GM10847 (cell line): ENCODE data around the gene MYO18A.

Experiments used
- POLR2A ChIP-seq: IDR thresholded peaks from 2 replicates; pipeline ENCODE4 v1.6.1; 2011; ENCODE audit not compliant: insufficient read length; ENCODE audit errors: extremely low read depth

Gene MYO18A

GRCh38 chr17:29076087-29076486 is 104.1 kb downstream of the MYO18A start:
- TF ChIP-seq POLR2A = no peak

DNA sequence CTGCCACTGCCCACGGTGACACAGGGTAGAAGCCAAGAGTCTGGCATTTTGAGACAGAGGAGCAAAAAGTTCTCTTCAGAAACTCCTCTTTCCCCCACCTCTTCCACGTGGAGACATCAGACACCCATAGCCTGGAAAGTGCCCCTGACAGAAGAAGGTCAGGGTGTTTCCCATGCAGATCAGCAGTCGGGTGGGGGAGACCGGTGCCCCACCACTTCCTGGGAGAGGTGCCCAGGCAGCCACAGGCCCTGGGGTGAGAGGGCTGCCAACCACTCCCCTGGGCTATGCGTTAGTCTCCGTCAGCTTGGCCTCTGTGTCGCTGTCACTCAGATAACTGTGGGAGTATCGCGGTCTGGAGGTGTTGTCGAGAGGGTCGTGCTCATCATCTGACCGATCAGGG is 105.7 kb downstream of the MYO18A start:
- no peak for TF ChIP-seq POLR2A

DNA sequence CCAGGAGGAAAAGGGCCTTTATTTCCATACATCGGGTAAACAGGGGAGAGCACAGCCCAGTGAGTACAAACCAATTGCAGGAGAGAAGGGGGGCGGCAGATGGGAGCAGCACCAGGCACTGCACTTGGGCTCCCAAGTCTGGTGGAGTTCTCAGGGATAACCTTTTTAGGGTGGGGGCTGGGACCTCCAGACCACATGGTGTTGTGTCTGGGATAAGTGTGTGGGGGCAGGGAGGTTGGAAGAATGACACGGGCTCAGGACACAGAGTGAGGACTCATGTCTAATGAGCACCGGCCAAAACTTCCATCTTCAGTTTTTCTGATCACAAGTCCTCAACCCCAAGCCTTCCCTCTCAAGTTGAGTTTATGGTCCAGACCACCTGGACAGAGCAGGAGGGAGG is 106.7 kb downstream of the MYO18A start:
- no peak for TF ChIP-seq POLR2A

GRCh38 chr17:29073045-29073444 is 107.2 kb downstream of the MYO18A start:
- TF ChIP-seq POLR2A = no peak

GRCh38 chr17:29071303-29071702 is 108.9 kb downstream of the MYO18A start:
- TF ChIP-seq POLR2A = no peak

- no peak for TF ChIP-seq POLR2A
These were observed 109.4 kb downstream of the MYO18A start for GRCh38 chr17:29070781-29071180.

DNA sequence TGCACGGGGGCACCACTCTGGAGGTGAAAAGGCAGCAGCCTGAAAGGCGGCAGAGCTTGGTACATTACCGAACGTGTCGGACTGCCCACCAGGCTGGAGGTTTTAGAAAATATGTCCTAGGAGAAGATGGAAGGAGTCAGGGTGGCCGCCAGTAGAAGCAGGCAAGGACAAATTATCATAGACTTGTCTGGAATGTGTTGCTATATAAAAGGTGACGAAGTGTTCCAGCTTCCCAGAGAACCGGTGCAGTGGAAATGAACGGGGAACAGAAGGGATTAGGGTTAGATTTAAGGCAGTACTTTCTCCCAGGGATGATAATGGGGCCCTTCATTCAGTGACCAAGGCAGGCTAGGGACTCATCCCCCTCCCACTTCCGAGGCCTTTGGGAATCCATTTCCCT is 109.9 kb downstream of the MYO18A start:
- no peak for TF ChIP-seq POLR2A

DNA sequence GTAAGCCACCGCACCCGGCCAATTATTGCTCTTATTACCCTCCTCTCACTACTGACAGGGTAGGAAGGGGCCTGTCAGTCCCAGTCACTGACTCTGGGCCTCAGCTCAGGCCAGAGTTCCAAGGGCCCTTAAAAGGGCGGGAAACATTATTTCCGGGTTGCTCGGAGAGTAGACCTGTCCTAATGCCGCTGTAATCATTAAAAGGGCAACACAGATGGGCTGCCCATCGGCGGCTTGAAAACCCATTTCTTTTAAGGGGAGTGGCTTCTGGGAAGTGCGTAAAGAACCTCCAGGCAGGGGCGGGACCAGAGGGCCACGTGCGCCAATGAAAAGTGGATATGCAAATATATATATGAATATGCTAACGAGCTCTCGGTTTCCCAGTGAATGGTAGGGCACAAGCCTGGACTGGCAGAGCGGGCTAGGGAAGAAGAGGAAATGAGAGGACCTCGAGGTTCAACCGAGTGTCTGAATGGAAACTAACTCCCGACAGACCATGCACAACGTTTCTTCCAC is 110.6 kb downstream of the MYO18A start:
- no peak for TF ChIP-seq POLR2A

DNA sequence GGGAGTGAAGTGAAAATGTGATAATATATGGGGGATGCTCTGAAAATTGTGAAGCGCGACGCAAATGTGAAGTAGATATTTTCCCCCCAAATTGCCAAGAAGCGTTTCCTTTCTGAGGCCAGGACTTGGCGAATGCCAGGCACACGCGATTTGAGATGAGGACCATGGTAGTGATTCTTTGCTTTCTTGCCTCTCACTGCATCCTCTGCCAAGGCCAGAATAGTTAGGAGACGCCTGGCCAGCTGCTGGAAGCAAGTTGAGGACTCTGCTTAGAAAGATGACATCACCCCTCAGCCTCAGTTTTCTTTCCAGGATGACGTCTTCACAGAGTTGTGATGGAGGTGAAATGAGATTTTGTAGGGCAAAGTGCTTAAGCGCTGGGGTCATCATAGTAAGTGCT is 111.4 kb downstream of the MYO18A start:
- TF ChIP-seq POLR2A = no peak

DNA sequence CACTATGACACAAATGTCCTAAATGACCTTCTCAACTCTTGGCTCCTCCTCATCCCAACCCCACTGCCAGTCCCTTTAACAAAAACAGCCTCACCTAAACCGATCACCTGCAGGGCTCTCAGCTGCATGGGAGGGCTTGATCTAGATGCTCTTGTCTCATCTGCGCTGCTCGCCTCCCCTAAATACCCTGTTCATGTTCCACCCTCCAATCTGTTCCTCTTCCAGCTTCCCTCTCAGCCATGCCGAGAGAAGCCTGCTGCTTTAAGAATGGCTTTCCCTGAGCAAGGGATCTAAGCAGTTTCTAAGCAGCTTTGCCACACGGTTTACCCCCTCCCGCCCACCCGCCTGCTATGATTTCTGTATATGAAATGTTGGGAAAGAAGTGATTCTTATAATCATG is 113.6 kb downstream of the MYO18A start:
- TF ChIP-seq POLR2A = no peak

DNA sequence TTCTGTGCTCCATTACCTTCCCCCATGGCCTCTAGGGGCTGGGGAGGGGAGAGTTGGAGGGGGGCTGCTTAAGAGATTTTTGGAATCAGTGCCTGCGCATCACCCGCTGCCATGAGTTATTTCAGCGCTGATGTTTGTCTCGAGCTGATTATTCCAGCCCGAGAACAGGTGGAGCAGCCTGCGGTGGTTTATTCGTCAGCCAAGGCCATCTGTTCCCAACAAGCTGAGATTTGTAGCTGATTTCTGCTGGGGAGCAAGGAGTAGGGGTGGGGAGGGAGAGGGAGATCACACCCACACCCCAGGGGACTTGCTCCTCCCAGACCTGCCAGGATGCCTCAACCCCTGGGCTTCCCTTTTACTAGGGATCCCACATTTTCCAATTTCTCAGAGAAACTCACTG is 114.2 kb downstream of the MYO18A start:
- no peak for TF ChIP-seq POLR2A

- no peak for TF ChIP-seq POLR2A
These were observed 116.2 kb downstream of the MYO18A start for GRCh38 chr17:29063992-29064391.

DNA sequence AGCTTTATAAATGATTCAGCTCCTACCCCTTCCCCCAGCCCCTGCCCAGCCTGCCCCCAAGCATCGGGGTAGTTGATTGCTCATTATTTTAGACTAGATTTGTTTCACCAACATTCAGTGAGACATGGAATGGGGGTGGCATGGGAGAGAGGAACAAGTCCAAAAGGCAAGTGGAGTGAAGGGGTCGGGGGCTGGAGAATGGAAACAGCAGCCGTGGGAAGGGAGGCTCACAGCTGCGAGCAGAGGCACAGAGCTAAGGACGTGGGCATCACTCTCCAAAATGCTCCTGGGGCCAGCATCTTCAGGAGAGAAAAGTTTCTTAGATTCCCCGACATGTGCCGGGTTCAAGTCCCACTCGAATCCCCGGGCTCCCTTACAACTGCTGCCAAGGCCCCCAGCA is 118.0 kb downstream of the MYO18A start:
- TF ChIP-seq POLR2A = no peak

DNA sequence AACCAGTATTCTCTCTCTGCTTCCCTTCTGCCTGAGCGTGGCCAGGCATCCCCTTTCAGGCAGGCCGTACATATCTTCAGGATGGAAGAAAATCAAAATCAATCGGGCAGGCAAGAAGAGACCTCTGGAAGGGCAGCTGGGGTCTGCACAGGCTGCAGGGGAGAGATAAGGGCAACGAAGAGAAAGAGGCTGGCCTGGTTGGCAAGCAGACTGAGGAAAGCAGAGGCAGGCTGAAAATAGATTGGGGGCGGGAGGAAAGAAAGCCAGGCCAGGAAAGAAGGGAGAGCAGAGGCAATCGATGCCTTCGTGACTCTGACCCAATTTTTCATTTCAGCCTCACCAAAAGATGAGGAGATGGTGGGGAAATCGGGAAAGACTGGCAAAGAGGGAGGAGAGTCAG is 119.2 kb downstream of the MYO18A start:
- no peak for TF ChIP-seq POLR2A

DNA sequence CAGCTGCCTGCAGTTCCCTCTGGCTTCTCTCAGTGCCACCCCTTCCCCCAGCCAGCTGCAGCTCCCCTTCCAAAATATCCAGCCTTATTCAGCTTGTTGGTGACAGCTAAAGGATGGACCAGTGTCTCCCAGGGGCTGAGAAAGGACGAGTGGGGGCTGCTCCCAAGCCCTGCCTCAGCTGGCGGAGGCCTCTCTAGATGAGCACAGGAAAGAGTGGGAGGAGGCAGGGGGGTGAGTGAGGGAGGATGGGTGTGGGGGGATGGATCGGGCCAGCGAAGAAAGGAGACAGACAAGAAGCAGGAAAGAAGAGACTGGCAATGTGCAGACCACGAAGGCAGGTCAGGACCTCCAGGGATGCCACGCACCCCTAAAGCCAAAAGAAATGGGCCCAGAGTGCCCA is 119.7 kb downstream of the MYO18A start:
- no peak for TF ChIP-seq POLR2A

- TF ChIP-seq POLR2A = no peak
These were observed 120.9 kb downstream of the MYO18A start for GRCh38 chr17:29059281-29059680.

DNA sequence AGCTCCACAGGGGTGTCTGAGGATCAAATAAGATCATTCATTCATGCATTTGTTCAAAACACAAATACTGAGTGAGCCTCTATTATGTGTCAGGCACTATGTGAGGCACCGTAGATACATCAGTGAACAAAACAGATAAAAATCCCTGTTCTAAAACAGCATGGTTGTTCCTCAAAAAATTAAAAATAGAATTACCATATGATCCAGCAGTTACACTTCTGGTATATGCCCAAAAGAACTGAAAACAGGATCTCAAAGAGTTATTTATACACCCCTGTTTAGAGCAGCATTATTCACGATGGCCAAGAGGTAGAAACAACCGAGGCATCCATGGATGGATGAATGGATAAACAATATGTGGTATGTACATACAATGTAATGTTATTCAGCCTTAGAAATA is 121.8 kb downstream of the MYO18A start:
- no peak for TF ChIP-seq POLR2A

DNA sequence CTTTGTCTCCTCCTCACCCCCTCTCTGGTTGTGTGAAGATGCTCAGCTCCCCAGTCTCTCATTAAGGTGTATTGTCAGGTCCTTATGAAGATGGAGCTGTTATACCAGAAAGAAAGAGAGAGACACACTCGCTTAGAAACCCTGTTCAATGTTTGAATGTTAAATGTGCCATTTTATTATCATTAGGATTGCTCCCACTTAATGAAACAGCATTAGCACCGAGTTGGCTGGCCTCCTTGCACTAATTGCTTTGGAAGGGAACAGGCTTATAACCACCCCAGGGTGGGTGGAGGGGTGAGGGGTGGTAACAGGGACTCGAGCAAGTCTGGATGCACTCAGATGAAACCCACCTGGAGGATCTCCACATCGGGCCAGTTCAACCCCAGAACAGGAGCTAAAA is 122.8 kb downstream of the MYO18A start:
- no peak for TF ChIP-seq POLR2A
